Mesothelial cell of epicardium (in vitro differentiated cells): ENCODE results near the gene ATP13A1. TPM values are rescaled to one million over a fixed set of nuclear protein-coding genes. Genes with fewer than 3 reads are reported as not detected.
"Not testable (repeated sequence)": the region's sequence is repeated elsewhere in the genome, so short reads cannot be mapped to it uniquely, and the experiment has no call there.

Source experiments
- DNase-seq, 2 experiments: peaks; one replicate each; pipeline ENCODE4 v3.0.0; 2021; ENCODE audit warnings: low spot score in 2 of 2; ENCODE audit not compliant: unreplicated experiment in 2 of 2
- H3K27ac Mint-ChIP-seq: 2 replicates; pipeline ENCODE4 v1.8.0; 2021; ENCODE audit warnings: mixed read lengths
- H3K27me3 Mint-ChIP-seq: 2 replicates; pipeline ENCODE4 v1.8.0; 2021; ENCODE audit warnings: low read depth, mixed read lengths
- H3K36me3 Mint-ChIP-seq: 2 replicates; pipeline ENCODE4 v1.8.0; 2021; ENCODE audit warnings: mixed read lengths
- H3K4me1 Mint-ChIP-seq: 2 replicates; pipeline ENCODE4 v1.8.0; 2021; ENCODE audit warnings: mixed read lengths
- H3K4me3 Mint-ChIP-seq: 2 replicates; pipeline ENCODE4 v1.8.0; 2021; ENCODE audit warnings: mild to moderate bottlenecking, moderate library complexity, mixed read lengths
- H3K9me3 Mint-ChIP-seq: 2 replicates; pipeline ENCODE4 v1.8.0; 2021; ENCODE audit warnings: mixed read lengths
- total RNA-seq: library from RNA; stranded (reverse); gene quantifications from 3 replicates; pipeline ENCODE4 v1.2.1, GENCODE V29; 2021
- TF ChIP-seq, protein P1 (sequence below): fragments of 200-600 bp; sonication (generic); IDR thresholded peaks from one replicate; pipeline ENCODE4 v1.5.0; 2021; ENCODE audit warnings: antibody characterized with exemption; ENCODE audit not compliant: unreplicated experiment

The ATP13A1 gene
- total RNA-seq, 1 donor from 2014 or later, result 88.3 TPM

DNA sequence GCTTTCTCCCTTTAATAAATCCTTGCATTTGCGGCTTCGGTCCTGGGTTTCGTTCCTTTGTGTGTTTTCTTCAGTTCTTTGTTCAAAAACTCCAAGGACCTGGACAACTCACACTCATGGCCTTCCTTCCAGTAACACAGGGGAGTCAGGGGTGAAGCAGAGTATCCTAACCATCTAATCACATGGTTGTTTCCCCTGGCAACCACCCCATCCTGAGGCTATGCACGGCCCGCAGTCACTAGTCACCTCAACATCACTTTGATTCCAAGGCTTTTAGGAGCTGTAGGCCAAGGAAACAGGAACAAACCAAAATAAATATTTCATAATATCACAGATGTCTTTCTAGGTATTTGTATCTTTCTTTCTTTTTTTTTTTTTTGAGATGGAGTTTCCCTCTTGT is 34.1 kb upstream of the ATP13A1 start:
- Mint-ChIP-seq H3K4me3 (no peak overlapping the region), H3K36me3 (peaks cover 39% of the 10 kb centered on the region), H3K4me1 (no peaks in the 10 kb centered on the region), H3K27me3 (no peaks in the 10 kb centered on the region), H3K9me3 (peaks cover 31% of the 10 kb centered on the region), H3K27ac (no peak overlapping the region)
- TF ChIP-seq, protein P1, sequence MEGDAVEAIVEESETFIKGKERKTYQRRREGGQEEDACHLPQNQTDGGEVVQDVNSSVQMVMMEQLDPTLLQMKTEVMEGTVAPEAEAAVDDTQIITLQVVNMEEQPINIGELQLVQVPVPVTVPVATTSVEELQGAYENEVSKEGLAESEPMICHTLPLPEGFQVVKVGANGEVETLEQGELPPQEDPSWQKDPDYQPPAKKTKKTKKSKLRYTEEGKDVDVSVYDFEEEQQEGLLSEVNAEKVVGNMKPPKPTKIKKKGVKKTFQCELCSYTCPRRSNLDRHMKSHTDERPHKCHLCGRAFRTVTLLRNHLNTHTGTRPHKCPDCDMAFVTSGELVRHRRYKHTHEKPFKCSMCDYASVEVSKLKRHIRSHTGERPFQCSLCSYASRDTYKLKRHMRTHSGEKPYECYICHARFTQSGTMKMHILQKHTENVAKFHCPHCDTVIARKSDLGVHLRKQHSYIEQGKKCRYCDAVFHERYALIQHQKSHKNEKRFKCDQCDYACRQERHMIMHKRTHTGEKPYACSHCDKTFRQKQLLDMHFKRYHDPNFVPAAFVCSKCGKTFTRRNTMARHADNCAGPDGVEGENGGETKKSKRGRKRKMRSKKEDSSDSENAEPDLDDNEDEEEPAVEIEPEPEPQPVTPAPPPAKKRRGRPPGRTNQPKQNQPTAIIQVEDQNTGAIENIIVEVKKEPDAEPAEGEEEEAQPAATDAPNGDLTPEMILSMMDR, result no peak
- DNase-seq, result no peak

DNA sequence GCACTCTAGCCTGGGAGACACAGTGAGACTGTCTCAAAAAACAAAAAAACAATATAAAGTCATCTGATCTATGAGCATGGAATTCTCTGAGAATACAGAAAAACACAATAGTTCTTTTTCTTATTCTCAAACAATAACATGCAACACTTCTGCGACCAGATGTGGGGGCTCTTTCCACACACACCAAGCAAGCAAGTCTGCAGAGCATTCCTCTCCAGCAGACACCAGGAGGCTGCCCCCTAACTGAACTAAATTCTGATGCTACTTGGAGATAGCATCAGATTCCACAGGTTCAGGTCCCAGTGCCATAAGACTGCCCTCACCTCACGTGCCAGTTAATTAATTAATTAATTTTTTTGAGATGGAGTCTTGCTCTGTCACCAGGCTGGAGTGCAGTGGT is 32.9 kb upstream of the ATP13A1 start:
- TF ChIP-seq, protein P1, result no peak
- peaks cover 30% of the 10 kb centered on the region for H3K36me3 Mint-ChIP-seq
- H3K9me3 Mint-ChIP-seq, result peaks cover 28% of the 10 kb centered on the region
- no peak overlapping the region for H3K4me3 Mint-ChIP-seq
- no peak for DNase-seq
- H3K27ac Mint-ChIP-seq, result no peak overlapping the region
- H3K4me1 Mint-ChIP-seq, result no peaks in the 10 kb centered on the region
- H3K27me3 Mint-ChIP-seq, result no peaks in the 10 kb centered on the region

DNA sequence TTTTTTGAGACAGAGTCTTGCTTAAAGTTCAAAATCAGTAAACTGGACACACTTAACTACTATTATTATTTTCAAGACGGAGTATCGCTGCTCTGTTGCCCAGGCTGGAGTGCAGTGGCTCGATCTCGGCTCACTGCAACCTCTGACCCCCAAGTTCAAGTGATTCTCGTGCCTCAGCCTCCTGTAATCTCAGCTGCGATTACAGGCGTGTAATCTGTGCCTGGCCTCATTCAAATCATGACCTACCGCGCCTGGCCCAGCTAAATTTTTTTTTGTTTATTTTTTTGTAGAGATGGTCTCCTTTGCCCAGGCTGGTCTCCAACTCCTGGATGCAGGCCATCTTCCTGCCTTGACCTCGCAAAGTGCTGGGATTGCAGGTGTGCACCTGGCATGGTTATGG is 28.2 kb upstream of the ATP13A1 start:
- no peak for DNase-seq
- Mint-ChIP-seq H3K36me3 (peaks cover 10% of the 10 kb centered on the region), H3K9me3 (peaks cover 11% of the 10 kb centered on the region), H3K27ac (no peak overlapping the region), H3K4me3 (no peak overlapping the region), H3K4me1 (no peaks in the 10 kb centered on the region), H3K27me3 (no peaks in the 10 kb centered on the region)
- TF ChIP-seq, protein P1, result no peak

DNA sequence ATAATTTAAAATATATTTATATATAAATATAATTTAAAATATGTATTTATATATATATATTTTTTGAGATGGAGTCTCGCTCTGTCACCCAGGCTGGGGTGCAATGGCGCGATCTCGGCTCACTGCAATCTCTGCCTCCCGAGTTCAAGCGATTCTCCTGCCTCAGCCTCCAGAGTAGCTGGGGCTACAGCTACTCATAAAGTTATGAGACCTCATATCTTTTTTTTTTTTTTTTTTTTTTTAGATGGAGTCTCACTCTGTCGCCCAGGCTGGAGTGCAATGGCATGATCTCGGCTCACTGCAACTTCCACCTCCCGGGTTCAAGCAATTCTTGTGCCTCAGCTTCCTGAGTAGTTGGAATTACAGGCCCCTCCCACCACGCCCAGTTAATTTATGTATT is 25.5 kb upstream of the ATP13A1 start:
- Mint-ChIP-seq H3K9me3 (peaks cover 18% of the 10 kb centered on the region), H3K36me3 (peaks cover 19% of the 10 kb centered on the region)
- H3K27me3 Mint-ChIP-seq, H3K4me3 Mint-ChIP-seq, H3K27ac Mint-ChIP-seq, H3K4me1 Mint-ChIP-seq, DNase-seq: not testable (repeated sequence)

DNA sequence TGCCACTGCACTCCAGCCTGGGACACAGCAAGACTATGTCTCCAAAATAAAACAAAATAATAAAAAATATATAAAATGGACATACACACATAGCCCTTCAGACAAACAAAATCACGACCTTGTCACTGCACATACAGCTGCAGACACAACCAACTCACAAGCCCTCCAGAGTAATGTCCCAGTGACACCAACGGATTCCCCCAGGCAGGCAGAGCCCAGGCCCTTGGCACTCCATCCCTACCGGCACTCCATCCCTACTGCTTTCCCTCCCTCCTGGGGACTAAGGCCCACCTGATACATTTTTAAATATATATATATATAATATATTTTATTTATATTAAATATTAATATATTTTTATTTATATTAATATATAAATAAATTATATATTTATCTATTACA is 23.6 kb upstream of the ATP13A1 start:
- Mint-ChIP-seq H3K9me3 (peaks cover 28% of the 10 kb centered on the region), H3K4me3 (no peak overlapping the region), H3K27me3 (no peaks in the 10 kb centered on the region), H3K27ac (no peak overlapping the region), H3K36me3 (peaks cover 33% of the 10 kb centered on the region), H3K4me1 (no peaks in the 10 kb centered on the region)
- TF ChIP-seq, protein P1, result no peak
- DNase-seq, result no peak

DNA sequence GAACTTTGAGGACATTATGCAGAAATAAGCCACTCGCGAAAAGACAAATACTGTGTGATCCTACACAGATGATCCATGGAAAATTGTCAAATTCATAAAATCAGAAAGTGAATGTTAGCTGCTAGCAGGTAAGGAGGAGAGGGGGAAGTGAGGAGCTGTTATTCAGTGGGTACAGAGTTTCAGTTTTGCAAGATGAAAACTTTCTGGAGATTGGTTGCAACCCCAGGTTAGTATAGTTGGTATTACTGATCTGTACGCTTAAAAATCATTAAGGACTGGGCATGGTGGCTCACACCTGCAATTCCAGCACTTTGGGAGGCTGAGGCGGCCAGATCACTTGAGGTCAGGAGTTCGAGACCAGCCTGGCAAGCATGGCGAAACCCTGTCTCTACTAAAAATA is 23.1 kb upstream of the ATP13A1 start:
- Mint-ChIP-seq H3K36me3 (peaks cover 33% of the 10 kb centered on the region), H3K27me3 (no peaks in the 10 kb centered on the region), H3K27ac (no peak overlapping the region), H3K9me3 (peaks cover 28% of the 10 kb centered on the region), H3K4me3 (no peak overlapping the region), H3K4me1 (no peaks in the 10 kb centered on the region)
- DNase-seq, result no peak
- TF ChIP-seq, protein P1, result no peak

DNA sequence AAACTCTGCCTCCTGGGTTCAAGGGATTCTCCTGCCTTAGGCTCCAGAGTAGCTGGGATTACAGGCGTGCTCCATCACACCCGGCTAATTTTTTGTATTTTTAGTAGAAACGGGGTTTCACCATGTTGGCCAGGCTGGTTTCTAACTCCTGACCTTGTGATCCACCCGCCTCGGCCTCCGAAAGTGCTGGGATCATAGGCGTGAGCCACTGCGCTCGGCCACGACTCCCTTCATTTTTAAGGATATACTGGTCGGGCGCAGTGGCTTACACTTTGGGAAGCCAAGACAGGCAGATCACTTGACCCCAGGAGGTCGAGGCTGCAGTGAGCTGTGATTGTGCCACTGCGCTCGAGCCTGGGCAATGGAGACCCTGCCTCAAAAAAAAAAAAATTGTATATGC is 22.6 kb upstream of the ATP13A1 start:
- not testable (repeated sequence) for H3K4me1 Mint-ChIP-seq, DNase-seq
- peaks cover 37% of the 10 kb centered on the region for H3K36me3 Mint-ChIP-seq

More for the DNA sequence above, 22.6 kb upstream of the ATP13A1 start:
- H3K9me3 Mint-ChIP-seq, result peaks cover 32% of the 10 kb centered on the region
- H3K27me3 Mint-ChIP-seq, H3K4me3 Mint-ChIP-seq, H3K27ac Mint-ChIP-seq: not testable (repeated sequence)
